HepG2 (cell line): ENCODE data around the gene OBP2A. TPM values are rescaled to one million over a fixed set of nuclear protein-coding genes. Genes with fewer than 3 reads are reported as not detected.

Experiments
- ATAC-seq: fragments of 200-7000 bp; cut with Tn5 transposase; 3 replicates; pipeline ENCODE4 v1.9.1; 2020; ENCODE audit warnings: mild to moderate bottlenecking, moderate library complexity
- BruUV-seq: library from RNA; stranded (reverse); fragments of 400-500 nt; replicated peaks from 2 replicates; lab custom pipeline; 2021; lab: Mats Ljungman, UMichigan
- CTCF ChIA-PET: fragments of 300-600 bp; formaldehyde crosslinking; extraction: SDS; loops from one replicate; lab custom pipeline; 2021; ENCODE audit warnings: low total read pairs, inconsistent platforms, low intra/inter-chr PET ratio; lab: Yijun Ruan, JAX
- POLR2A ChIA-PET: fragments of 350-600 bp; sonication (Branson Sonifier 250); formaldehyde crosslinking; loops from one replicate; lab custom pipeline; 2020; ENCODE audit warnings: antibody characterized with exemption, inconsistent platforms; lab: Yijun Ruan, JAX
- DNase-seq: peaks from one replicate; pipeline ENCODE4 v3.0.0-alpha.2; 2015; ENCODE audit warnings: low spot score
- FAIRE-seq: peaks from 3 replicates; lab custom pipeline; 2011; peaks lifted over from hg19 to GRCh38; lab: Jason Lieb, UNC
- H2AFZ ChIP-seq: one replicate; pipeline ENCODE4 v1.6.1; 2011; ENCODE audit warnings: low read length, inconsistent platforms
- H3K27ac ChIP-seq: fragments of 300-600 bp; 3 replicates; pipeline ENCODE4 v1.8.0; 2011; ENCODE audit warnings: mixed run types, mild to moderate bottlenecking, mixed read lengths, low read length, inconsistent platforms; ENCODE audit not compliant: insufficient read depth; ENCODE audit errors: extremely low read length
- H3K27me3 ChIP-seq, 2 experiments: fragments of 200-600 bp in 1 of 2; 2 replicates in 1 of 2; 3 replicates in 1 of 2; pipeline versions ENCODE4 v1.6.0 to v1.8.0; 2011; ENCODE audit warnings: low read length in 2 of 2, mild to moderate bottlenecking in 2 of 2, moderate library complexity in 2 of 2, inconsistent platforms in 1 of 2; ENCODE audit not compliant: insufficient read depth in 2 of 2, control insufficient read depth in 1 of 2
- H3K36me3 ChIP-seq, 2 experiments: fragments of 200-600 bp in 1 of 2; replicated peaks in 1 of 2; 2 replicates in 1 of 2; 3 replicates in 1 of 2; pipeline versions ENCODE4 v1.5.1 to v1.8.0; 2011; ENCODE audit warnings: low read length in 2 of 2, inconsistent platforms in 1 of 2; ENCODE audit not compliant: insufficient read depth in 2 of 2, control insufficient read depth in 1 of 2
- H3K4me1 ChIP-seq: 2 replicates; pipeline ENCODE4 v1.5.1; 2012; ENCODE audit warnings: low read length, inconsistent platforms; ENCODE audit not compliant: insufficient read depth
- H3K4me2 ChIP-seq: 2 replicates; pipeline ENCODE4 v1.6.0; 2011; ENCODE audit warnings: low read depth, low read length, inconsistent platforms
- H3K4me3 ChIP-seq, 3 experiments: fragments of 200-600 bp in 1 of 3; sonication (generic), shearing (Covaris generic) in 1 of 3; replicated peaks in 1 of 3; 2 replicates each; pipeline ENCODE4 v1.5.1; 2011 to 2016; ENCODE audit warnings: low read length in 3 of 3, inconsistent platforms in 2 of 3, low read depth in 2 of 3, mild to moderate bottlenecking in 2 of 3, control low read depth in 1 of 3, mixed read lengths in 1 of 3; ENCODE audit not compliant: insufficient read depth in 1 of 3
- H3K79me2 ChIP-seq: one replicate; pipeline ENCODE4 v1.6.1; 2011; ENCODE audit warnings: low read length, inconsistent platforms; ENCODE audit not compliant: insufficient read depth
- H3K9ac ChIP-seq: 2 replicates; pipeline ENCODE4 v1.6.0; 2011; ENCODE audit warnings: mild to moderate bottlenecking, low read depth, low read length, inconsistent platforms; ENCODE audit not compliant: insufficient read depth
- H3K9me3 ChIP-seq: 2 replicates; pipeline ENCODE4 v1.5.1; 2012; ENCODE audit warnings: mild to moderate bottlenecking, low read length
- H4K20me1 ChIP-seq: 2 replicates; pipeline ENCODE4 v1.6.0; 2011; ENCODE audit warnings: inconsistent platforms, mild to moderate bottlenecking, low read length, moderate library complexity; ENCODE audit not compliant: insufficient read depth
- ELF3 ChIP-seq: IDR thresholded peaks from 2 replicates; pipeline ENCODE4 v1.6.1; 2016; ENCODE audit warnings: missing genetic modification reagents, missing compliant biosample characterization
- IKZF4 ChIP-seq: sonication (generic); formaldehyde crosslinking; IDR thresholded peaks from 2 replicates; pipeline ENCODE4 v1.5.1; 2020; ENCODE audit warnings: borderline replicate concordance, mild to moderate bottlenecking, low read depth, missing genetic modification reagents; ENCODE audit errors: not compliant biosample characterization
- JUNB ChIP-seq: sonication (generic); formaldehyde crosslinking; IDR thresholded peaks from 2 replicates; pipeline ENCODE4 v1.8.0; 2022; ENCODE audit warnings: missing genetic modification reagents, mild to moderate bottlenecking, borderline replicate concordance
- SAFB2 ChIP-seq: sonication (generic); formaldehyde crosslinking; IDR thresholded peaks from 2 replicates; pipeline ENCODE4 v1.5.1; 2020; ENCODE audit warnings: missing genetic modification reagents, low read depth, mild to moderate bottlenecking, borderline replicate concordance
- TEAD3 ChIP-seq: optimal IDR thresholded peaks from 2 replicates; pipeline ENCODE3; 2016; ENCODE audit warnings: borderline replicate concordance
- XBP1 ChIP-seq: sonication (generic); formaldehyde crosslinking; IDR thresholded peaks from 2 replicates; pipeline ENCODE4 v1.5.0; 2020; ENCODE audit warnings: missing genetic modification reagents
- YY1 ChIP-seq: IDR thresholded peaks from 2 replicates; pipeline ENCODE4 v1.6.1; 2011; ENCODE audit warnings: low read length, low read depth, moderate library complexity, mild to moderate bottlenecking; ENCODE audit not compliant: insufficient read depth, insufficient replicate concordance
- ZNF124 ChIP-seq: sonication (generic); formaldehyde crosslinking; IDR thresholded peaks from 2 replicates; pipeline ENCODE4 v1.4.0; 2020; ENCODE audit warnings: missing genetic modification reagents
- ZNF431 ChIP-seq: sonication (generic); formaldehyde crosslinking; IDR thresholded peaks from 2 replicates; pipeline ENCODE4 v1.9.0; 2022; ENCODE audit warnings: missing genetic modification reagents, low read depth, mild to moderate bottlenecking, borderline replicate concordance
- ZNF558 ChIP-seq: sonication (generic); formaldehyde crosslinking; IDR thresholded peaks from 2 replicates; pipeline ENCODE4 v1.9.0; 2022; ENCODE audit warnings: mild to moderate bottlenecking, missing genetic modification reagents, borderline replicate concordance
- ZNF572 ChIP-seq: sonication (generic); formaldehyde crosslinking; IDR thresholded peaks from 2 replicates; pipeline ENCODE4 v1.5.1; 2020; ENCODE audit warnings: mild to moderate bottlenecking, missing genetic modification reagents
- ZNF619 ChIP-seq: sonication (generic); formaldehyde crosslinking; IDR thresholded peaks from 2 replicates; pipeline ENCODE4 v1.4.0; 2020; ENCODE audit warnings: mild to moderate bottlenecking, missing genetic modification reagents
- ZNF652 ChIP-seq: IDR thresholded peaks from 2 replicates; pipeline ENCODE4 v1.6.1; 2016; ENCODE audit warnings: low read depth, borderline replicate concordance
- ZNF710 ChIP-seq: sonication (generic); formaldehyde crosslinking; IDR thresholded peaks from 2 replicates; pipeline ENCODE4 v1.5.0; 2020; ENCODE audit warnings: mild to moderate bottlenecking, missing genetic modification reagents, borderline replicate concordance
- ZNF720 ChIP-seq: sonication (generic); formaldehyde crosslinking; IDR thresholded peaks from 2 replicates; pipeline ENCODE4 v1.4.0; 2020; ENCODE audit warnings: missing genetic modification reagents
- WGBS: methylation state at CpG from one replicate; pipeline ENCODE4 v1.1.6; 2017; ENCODE audit warnings: low lambda C conversion rate; 5-methylcytosine and 5-hydroxymethylcytosine counted together
- in situ Hi-C: cut with HindIII; loops from 2 replicates; pipeline ENCODE4 v1.10.0; 2017; ENCODE audit warnings: low pct_unique_long_range_greater_than_20kb; ENCODE audit not compliant: extremely low pct_ligation_motif_present
- intact Hi-C: fragments of 100-400 bp; cut with micrococcal nuclease; formaldehyde crosslinking; loops from one replicate; pipeline ENCODE4 v1.10.0; 2022; ENCODE audit not compliant: unreplicated experiment
- polyA plus RNA-seq, 8 experiments: library from polyadenylated mRNA; depleted of rRNA in 3 of 8; stranded (reverse) in 7 of 8; unstranded in 1 of 8; fragments of >200 nt; fragmentation: Illumina TruSeq in 4 of 8; extraction: Trizol in 4 of 8; gene quantifications; 2 replicates each; pipeline versions ENCODE4 v1.2.1 to v1.2.3, GENCODE V29; 2011 to 2016; ENCODE audit warnings: low read depth in 4 of 8, missing spikeins in 1 of 8, mixed read lengths in 1 of 8; ENCODE audit not compliant: insufficient read depth in 1 of 8
- total RNA-seq, 5 experiments: library from RNA; depleted of rRNA; stranded (reverse); fragments of >200 nt; fragmentation: Illumina TruSeq; extraction: Trizol; gene quantifications; 2 replicates each; pipeline ENCODE4 v1.2.3, GENCODE V29; 2016; ENCODE audit warnings: low read depth in 1 of 5

Gene OBP2A
- total and polyA plus RNA-seq, 2 of the 13 experiments (the other 11 are each of a cell fraction or from before 2014, with no cell fraction given), result 0.32 TPM; not detected in 1

- no peak for DNase-seq
These were observed 44.7 kb downstream of the OBP2A start for GRCh38 chr9:135590486-135591079.

GRCh38 chr9:135591506-135592330, 45.8 kb downstream of the OBP2A start:
- TF ChIP-seq ZNF124 (no peak), ZNF431 (CRISPR knock-in tag) (no peak), ZNF558 (no peak), TEAD3 (no peak), JUNB (CRISPR knock-in tag) (no peak), XBP1 (CRISPR knock-in tag) (no peak), ZNF710 (CRISPR knock-in tag) (no peak), ZNF572 (CRISPR knock-in tag) (no peak), ELF3 (CRISPR knock-in tag) (no peak), ZNF720 (CRISPR knock-in tag) (no peak), ZNF652 (CRISPR knock-in tag) (no peak), YY1 (no peak)
- DNase-seq (no peak), ATAC-seq (no peak), FAIRE-seq (no peak)
- H3K4me3 ChIP-seq, result no peak overlapping the region
- H3K9ac ChIP-seq, result no peak overlapping the region
- WGBS, result 27% methylated on average over 3 of the region's 22 CpGs
- in situ Hi-C loops (no loop called here), intact Hi-C loops (no loop called here)
- H3K79me2 ChIP-seq, result no peaks in the 10 kb centered on the region
- no peak overlapping the region for H3K4me2 ChIP-seq
- H2AFZ ChIP-seq, result no peak overlapping the region
- CTCF ChIA-PET, result no interaction called here
- H3K27me3 ChIP-seq, result peaks cover 4 to 20% of the 10 kb centered on the region in 2 experiments; a peak in 4 of 5 replicates
- H3K4me1 ChIP-seq, result no peaks in the 10 kb centered on the region
- H3K9me3 ChIP-seq, result no peaks in the 10 kb centered on the region
- H4K20me1 ChIP-seq, result no peaks in the 10 kb centered on the region
- no TSS peak for BruUV-seq
- POLR2A ChIA-PET, result no interaction called here
- H3K27ac ChIP-seq, result no peak overlapping the region
- H3K36me3 ChIP-seq, result no peaks in the 10 kb centered on the region

More at GRCh38 chr9:135590486-135591079, 44.7 kb downstream of the OBP2A start:
- Histone ChIP-seq H3K27ac (no peak overlapping the region), H3K9me3 (no peaks in the 10 kb centered on the region), H3K79me2 (no peaks in the 10 kb centered on the region)
- no TSS peak for BruUV-seq
- intact Hi-C loops, result no loop called here
- TF ChIP-seq IKZF4 (no peak), SAFB2 (CRISPR knock-in tag) (no peak), ZNF619 (CRISPR knock-in tag) (no peak)
- TF ChIP-seq, all 625 proteins: peak for 0
- no peak overlapping the region for H2AFZ ChIP-seq
- CTCF ChIA-PET, result no interaction called here
- 17% methylated on average over 17 of the region's 25 CpGs for WGBS
- ATAC-seq, result no peak
- H3K27me3 ChIP-seq, result peaks cover 4 to 32% of the 10 kb centered on the region in 2 experiments; a peak in 4 of 5 replicates
- H3K4me2 ChIP-seq, result no peak overlapping the region
- FAIRE-seq, result no peak
- H4K20me1 ChIP-seq, result no peaks in the 10 kb centered on the region
- no peaks in the 10 kb centered on the region for H3K4me1 ChIP-seq
- no peaks in the 10 kb centered on the region for H3K36me3 ChIP-seq
- no peak overlapping the region for H3K9ac ChIP-seq
- no peak overlapping the region for H3K4me3 ChIP-seq
- POLR2A ChIA-PET, result no interaction called here
- in situ Hi-C loops, result no loop called here
